ENCODE measurements around the gene TMEM132E. TPM values are rescaled to one million over a fixed set of nuclear protein-coding genes. Genes with fewer than 3 reads are reported as not detected.

Gene TMEM132E
- total RNA-seq, 4 donors from 2014 or later = 0.08 TPM; not detected in 3

DNA sequence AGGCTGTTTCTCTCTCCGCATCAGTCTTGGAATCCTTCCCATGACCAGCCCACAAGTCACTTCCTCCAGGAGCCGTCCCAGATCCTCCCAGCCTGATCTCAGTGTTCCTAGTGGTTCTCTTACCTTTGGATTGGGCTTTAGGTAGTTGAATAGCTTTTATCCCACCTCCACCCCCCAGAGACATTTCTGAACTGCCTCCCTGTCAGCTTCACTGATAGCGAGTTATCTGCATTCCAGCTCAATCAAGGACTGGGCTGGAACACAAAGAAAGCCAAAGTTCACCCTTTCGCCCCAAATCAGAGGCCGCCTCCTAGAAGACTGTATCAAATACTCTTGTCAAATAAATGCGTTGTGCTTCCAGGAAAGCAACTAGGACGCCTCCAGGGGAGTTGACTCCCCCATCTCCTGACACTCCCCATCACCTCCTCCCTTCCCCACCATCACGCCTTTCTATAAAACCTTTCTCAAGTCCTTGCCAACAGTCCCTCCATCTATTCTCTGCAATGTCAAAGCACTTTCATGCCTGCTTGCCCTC is 72.7 kb downstream of the TMEM132E start:
- Histone ChIP-seq H3K4me3 (no peak overlapping the region), H3K4me1 (no peaks in the 10 kb centered on the region), H3K27me3 (peaks cover 34% of the 10 kb centered on the region), H3K27ac (no peak overlapping the region), H3K9me3 (no peaks in the 10 kb centered on the region), H3K36me3 (no peaks in the 10 kb centered on the region)
- TF ChIP-seq, protein P1, sequence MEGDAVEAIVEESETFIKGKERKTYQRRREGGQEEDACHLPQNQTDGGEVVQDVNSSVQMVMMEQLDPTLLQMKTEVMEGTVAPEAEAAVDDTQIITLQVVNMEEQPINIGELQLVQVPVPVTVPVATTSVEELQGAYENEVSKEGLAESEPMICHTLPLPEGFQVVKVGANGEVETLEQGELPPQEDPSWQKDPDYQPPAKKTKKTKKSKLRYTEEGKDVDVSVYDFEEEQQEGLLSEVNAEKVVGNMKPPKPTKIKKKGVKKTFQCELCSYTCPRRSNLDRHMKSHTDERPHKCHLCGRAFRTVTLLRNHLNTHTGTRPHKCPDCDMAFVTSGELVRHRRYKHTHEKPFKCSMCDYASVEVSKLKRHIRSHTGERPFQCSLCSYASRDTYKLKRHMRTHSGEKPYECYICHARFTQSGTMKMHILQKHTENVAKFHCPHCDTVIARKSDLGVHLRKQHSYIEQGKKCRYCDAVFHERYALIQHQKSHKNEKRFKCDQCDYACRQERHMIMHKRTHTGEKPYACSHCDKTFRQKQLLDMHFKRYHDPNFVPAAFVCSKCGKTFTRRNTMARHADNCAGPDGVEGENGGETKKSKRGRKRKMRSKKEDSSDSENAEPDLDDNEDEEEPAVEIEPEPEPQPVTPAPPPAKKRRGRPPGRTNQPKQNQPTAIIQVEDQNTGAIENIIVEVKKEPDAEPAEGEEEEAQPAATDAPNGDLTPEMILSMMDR (IDR thresholded peaks at IDR 0.05) = no peak
- TF ChIP-seq POLR2A (IDR thresholded peaks at IDR 0.05) = no peak
- no peak for TF ChIP-seq POLR2AphosphoS5 (IDR thresholded peaks at IDR 0.05)
- no peak for TF ChIP-seq EP300 (IDR thresholded peaks at IDR 0.05)
- DNase-seq (ENCODE audit: low spot score in 2 of 2) = no peak
- 57% methylated on average over 8 of the region's 8 CpGs for WGBS

DNA sequence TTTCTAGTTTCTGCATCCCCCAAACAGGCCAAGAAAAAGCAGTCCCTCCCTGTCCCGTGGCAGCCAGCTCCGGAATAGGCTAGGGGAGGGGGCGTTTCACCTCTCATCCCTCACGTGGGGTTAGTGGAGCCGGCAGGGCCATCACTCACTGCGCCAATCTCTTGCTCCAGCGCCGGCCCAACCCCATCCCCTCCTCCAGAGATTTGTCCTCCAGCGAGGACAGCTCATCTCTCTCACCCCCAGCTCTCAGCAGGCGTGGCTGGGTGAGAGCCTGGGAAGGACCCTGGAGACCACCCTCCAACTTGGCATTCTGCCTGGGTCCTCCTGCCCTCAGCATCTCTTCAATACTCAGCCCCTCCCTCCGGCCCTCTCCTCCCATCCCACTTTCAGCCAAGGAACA is 74.1 kb downstream of the TMEM132E start:
- Histone ChIP-seq H3K4me3 (no peak overlapping the region), H3K4me1 (no peaks in the 10 kb centered on the region), H3K27me3 (peaks cover 34% of the 10 kb centered on the region), H3K36me3 (no peaks in the 10 kb centered on the region), H3K9me3 (no peaks in the 10 kb centered on the region), H3K27ac (no peak overlapping the region)
- no peak for DNase-seq (ENCODE audit: low spot score in 2 of 2)
- WGBS = 50% methylated on average over 10 of the region's 11 CpGs
- TF ChIP-seq, protein P1 (IDR thresholded peaks at IDR 0.05) = no peak
- TF ChIP-seq EP300 (IDR thresholded peaks at IDR 0.05) (no peak), POLR2A (IDR thresholded peaks at IDR 0.05) (no peak), POLR2AphosphoS5 (IDR thresholded peaks at IDR 0.05) (no peak)

DNA sequence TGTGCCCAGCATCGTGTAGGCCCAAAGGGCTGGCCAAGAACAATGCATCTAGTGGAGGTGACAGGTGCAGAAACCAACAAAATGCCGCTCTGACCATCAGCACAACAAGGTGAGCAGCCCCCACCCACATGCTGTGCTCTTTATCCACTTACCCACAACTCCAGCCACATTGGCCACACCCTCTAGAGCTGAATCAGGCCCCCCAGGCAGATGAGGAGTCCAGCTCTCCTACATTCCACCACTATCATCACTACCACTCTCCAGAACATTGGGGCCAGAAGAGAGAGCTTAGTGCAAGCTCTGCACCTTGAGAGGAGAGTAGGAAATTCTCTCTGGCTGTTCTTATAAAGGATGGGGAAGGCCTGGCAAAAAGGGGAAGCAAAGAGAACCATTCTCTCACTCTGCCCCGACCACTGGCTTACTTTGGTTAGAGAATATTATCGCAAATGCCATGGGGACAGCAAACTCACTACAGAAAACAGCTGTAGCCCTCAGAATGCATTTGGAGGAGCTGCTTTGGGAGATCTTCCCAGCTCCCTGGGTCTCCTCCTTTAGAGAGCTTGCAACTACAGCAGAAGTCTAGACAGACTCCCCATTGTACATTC is 75.0 kb downstream of the TMEM132E start:
- no peak for DNase-seq (ENCODE audit: low spot score in 2 of 2)
- 85% methylated on average over 4 of the region's 4 CpGs for WGBS
- Histone ChIP-seq H3K4me3 (no peak overlapping the region), H3K27me3 (peaks cover 34% of the 10 kb centered on the region), H3K4me1 (no peaks in the 10 kb centered on the region), H3K36me3 (no peaks in the 10 kb centered on the region), H3K27ac (no peak overlapping the region), H3K9me3 (no peaks in the 10 kb centered on the region)
- TF ChIP-seq POLR2A (IDR thresholded peaks at IDR 0.05) = no peak
- TF ChIP-seq EP300 (IDR thresholded peaks at IDR 0.05) = no peak
- TF ChIP-seq, protein P1 (IDR thresholded peaks at IDR 0.05) = no peak
- TF ChIP-seq POLR2AphosphoS5 (IDR thresholded peaks at IDR 0.05) = no peak

DNA sequence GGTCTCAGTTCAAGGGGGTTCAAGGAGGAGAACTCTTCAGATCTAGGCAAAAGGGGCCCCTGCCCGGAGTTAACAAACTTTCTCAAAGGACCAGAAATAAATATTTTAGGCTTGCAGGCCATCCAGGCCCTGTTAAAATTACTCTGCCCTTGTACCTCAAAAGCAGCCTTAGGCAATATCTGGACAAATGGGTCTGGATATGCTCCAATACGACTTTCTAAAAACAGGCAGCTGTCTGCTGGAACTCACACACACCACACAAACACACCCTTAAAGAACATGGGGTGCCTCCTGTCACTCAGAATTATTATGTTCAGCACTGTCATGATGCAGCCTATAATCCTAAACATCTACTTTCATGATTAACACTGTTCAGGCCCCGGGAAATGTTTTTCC is 75.5 kb downstream of the TMEM132E start:
- Histone ChIP-seq H3K9me3 (no peaks in the 10 kb centered on the region), H3K36me3 (no peaks in the 10 kb centered on the region), H3K27ac (no peak overlapping the region), H3K4me3 (no peak overlapping the region), H3K27me3 (peaks cover 36% of the 10 kb centered on the region), H3K4me1 (no peaks in the 10 kb centered on the region)
- no peak for DNase-seq (ENCODE audit: low spot score in 2 of 2)
- no peak for TF ChIP-seq EP300 (IDR thresholded peaks at IDR 0.05)
- TF ChIP-seq, protein P1 (IDR thresholded peaks at IDR 0.05) = no peak
- no peak for TF ChIP-seq POLR2A (IDR thresholded peaks at IDR 0.05)
- WGBS = 58% methylated on average over 3 of the region's 3 CpGs

DNA sequence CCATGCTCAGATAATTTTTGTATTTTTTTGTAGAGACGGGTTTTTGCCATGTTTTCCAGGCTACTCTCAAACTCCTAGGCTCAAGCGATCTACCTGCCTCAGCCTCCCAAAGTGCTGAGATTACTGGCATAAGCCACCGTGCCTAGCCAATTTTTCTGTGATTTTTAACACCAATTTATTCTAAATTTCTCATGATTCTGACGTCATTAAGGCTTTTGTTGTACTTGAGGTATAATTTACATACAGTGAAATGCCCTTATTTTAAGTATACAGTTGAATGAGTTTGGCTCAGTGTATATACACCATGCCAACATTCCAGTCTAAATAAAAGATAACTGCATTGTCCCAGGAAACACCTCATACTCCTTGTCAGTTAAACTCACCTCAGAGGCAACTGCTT is 77.4 kb downstream of the TMEM132E start:
- no peaks in the 10 kb centered on the region for H3K9me3 ChIP-seq
- peaks cover 27% of the 10 kb centered on the region for H3K27me3 ChIP-seq
- 86% methylated on average over 4 of the region's 4 CpGs for WGBS
- H3K36me3 ChIP-seq = no peaks in the 10 kb centered on the region
- no peaks in the 10 kb centered on the region for H3K4me1 ChIP-seq
- no peak overlapping the region for H3K27ac ChIP-seq
- TF ChIP-seq, protein P1 (IDR thresholded peaks at IDR 0.05) = no peak
- H3K4me3 ChIP-seq = no peak overlapping the region
- no peak for DNase-seq (ENCODE audit: low spot score in 2 of 2)

Measured in suprapubic skin (tissue), 4 donors.